ENCODE results near the gene CAPS. TPM values are rescaled to one million over a fixed set of nuclear protein-coding genes. Genes with fewer than 3 reads are reported as not detected.

CAPS gene
- total and polyA plus RNA-seq, 10 donors, result 14.7 to 61.8 (median 18.7) TPM

DNA sequence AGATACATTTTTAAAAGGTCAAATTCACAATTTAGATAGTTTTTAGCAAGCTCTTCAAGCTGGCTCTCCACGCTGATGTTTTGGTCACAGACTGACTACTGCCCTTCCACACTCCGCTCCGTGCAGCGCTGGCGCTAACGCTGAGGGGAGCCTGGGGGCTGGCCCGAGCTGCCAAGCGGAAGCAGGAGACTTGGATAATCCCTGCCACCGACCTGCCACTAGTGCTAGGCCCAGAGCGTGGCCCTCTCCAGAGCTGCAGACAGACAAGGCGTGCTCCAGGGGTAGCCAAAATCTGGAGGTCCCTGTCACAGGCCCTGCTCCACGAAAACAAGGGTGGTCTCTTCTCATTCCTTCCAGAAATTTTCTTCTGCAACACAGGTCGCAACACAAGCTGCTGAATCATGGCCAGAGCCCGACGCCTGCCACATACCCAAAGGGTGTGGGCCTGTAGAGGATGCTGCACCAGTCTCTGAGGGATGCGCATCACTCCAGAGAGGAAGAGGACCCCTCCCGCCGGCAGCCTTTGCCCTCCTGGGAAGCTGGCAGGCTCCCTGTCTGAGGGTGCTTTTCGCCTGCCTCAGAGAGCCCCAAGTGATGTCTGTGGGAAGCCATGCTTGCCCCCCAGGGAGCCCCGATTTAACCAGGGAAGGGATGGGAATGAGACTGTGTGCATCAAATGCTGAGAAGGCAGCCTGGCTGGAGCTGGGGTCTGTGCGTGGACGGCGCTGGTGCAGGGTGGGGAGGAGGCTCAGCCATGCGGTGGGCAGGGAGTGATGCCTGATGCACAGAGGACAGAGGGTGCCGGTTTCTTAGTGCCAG, 21.6 kb downstream of the CAPS start:
- H3K27me3 ChIP-seq (replicated peaks in 1 of 7), result no peaks in the 10 kb centered on the region
- TF ChIP-seq CTCF (IDR thresholded peaks at IDR 0.05 in 8 of 11, conservative IDR thresholded peaks at IDR 0.05 in 3 of 11) (no peak), POLR2AphosphoS5 (IDR thresholded peaks at IDR 0.05) (peak; percentile 10 to 66 (median 51)), POLR2A (IDR thresholded peaks at IDR 0.05) (no peak)
- peak overlapping the region; percentile 5 to 70 (median 52) for H3K27ac ChIP-seq
- H3K36me3 ChIP-seq, result peaks cover 0 to 100% (median 63%) of the 10 kb centered on the region in 6 donors
- DNase-seq, result no peak
- H3K4me3 ChIP-seq, result no peak overlapping the region
- peaks cover 6 to 33% (median 17%) of the 10 kb centered on the region in 6 donors for H3K4me1 ChIP-seq
- H3K9me3 ChIP-seq, result no peaks in the 10 kb centered on the region
- WGBS, 5 donors, result 76 to 96% (median 81%) methylated on average over 14 to 25 of the region's 25 CpGs
- intact Hi-C loops (cut with DNase I; ENCODE audit: low total_unique reads), result no loop called here

DNA sequence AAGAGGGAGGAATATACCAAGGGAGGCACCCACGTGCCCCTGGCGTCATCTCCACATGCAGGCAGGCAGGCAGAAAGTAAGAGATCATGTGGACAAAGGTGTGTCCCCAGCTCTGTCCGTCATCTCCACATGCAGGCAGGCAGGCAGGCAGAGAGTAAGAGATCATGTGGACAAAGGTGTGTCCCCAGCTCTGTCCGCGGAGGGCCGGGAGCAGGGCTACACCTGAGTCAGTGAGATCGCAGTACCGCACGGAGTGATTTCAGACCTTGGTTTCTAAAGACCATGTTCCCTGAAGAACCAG, 22.2 kb downstream of the CAPS start:
- peaks cover 0 to 100% (median 63%) of the 10 kb centered on the region in 6 donors for H3K36me3 ChIP-seq
- no peak for TF ChIP-seq POLR2AphosphoS5 (IDR thresholded peaks at IDR 0.05)
- no peak for TF ChIP-seq POLR2A (IDR thresholded peaks at IDR 0.05)
- TF ChIP-seq CTCF (IDR thresholded peaks at IDR 0.05 in 8 of 11, conservative IDR thresholded peaks at IDR 0.05 in 3 of 11), result no peak

DNA sequence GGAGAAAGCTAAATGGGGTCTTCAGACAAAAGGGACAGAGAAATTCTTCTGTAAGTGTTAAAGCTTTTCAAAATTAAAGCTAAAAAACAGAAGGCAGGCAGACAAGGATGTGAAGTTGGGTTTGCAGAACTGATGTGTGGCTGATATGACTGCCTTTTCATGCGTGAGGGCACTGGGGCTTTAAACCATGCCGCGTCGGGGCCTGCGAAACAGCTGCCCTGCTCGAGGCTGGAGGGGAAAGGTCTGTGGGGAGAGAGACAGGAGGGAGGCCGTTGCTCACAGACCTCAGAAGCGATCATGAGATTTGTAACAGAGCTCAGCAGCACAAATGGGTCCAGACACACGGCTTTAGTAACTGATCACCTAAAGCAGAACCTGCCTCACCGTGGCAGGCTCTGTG, 23.5 kb downstream of the CAPS start:
- DNase-seq, result no peak
- TF ChIP-seq POLR2AphosphoS5 (IDR thresholded peaks at IDR 0.05) (no peak), POLR2A (IDR thresholded peaks at IDR 0.05) (no peak), CTCF (IDR thresholded peaks at IDR 0.05 in 8 of 11, conservative IDR thresholded peaks at IDR 0.05 in 3 of 11) (no peak)

More for the DNA sequence above, 22.2 kb downstream of the CAPS start:
- DNase-seq, result no peak
- Histone ChIP-seq H3K27me3 (replicated peaks in 1 of 7) (no peaks in the 10 kb centered on the region), H3K4me1 (peaks cover 6 to 33% (median 17%) of the 10 kb centered on the region in 6 donors), H3K4me3 (no peak overlapping the region), H3K9me3 (no peaks in the 10 kb centered on the region), H3K27ac (peak overlapping the region in 3 of 8 donors; percentile 12 to 60 (median 52))
- intact Hi-C loops (cut with DNase I; ENCODE audit: low total_unique reads), result no loop called here
- WGBS, 5 donors, result 94 to 97% (median 96%) methylated on average over 9 of the region's 9 CpGs

More for the DNA sequence above, 23.5 kb downstream of the CAPS start:
- peaks cover 6 to 37% (median 17%) of the 10 kb centered on the region in 6 donors for H3K4me1 ChIP-seq
- WGBS, 5 donors, result 82 to 86% (median 85%) methylated on average over 10 of the region's 10 CpGs
- intact Hi-C loops (cut with DNase I; ENCODE audit: low total_unique reads), result no loop called here
- H3K9me3 ChIP-seq, result no peaks in the 10 kb centered on the region
- H3K36me3 ChIP-seq, result peaks cover 0 to 98% (median 56%) of the 10 kb centered on the region in 6 donors
- no peak overlapping the region for H3K4me3 ChIP-seq
- H3K27me3 ChIP-seq (replicated peaks in 1 of 7), result no peaks in the 10 kb centered on the region
- no peak overlapping the region for H3K27ac ChIP-seq
